RKO (cell line): Measurements from ENCODE around the gene ARID1A.

Experiments used
- DNase-seq: peaks from one replicate; pipeline ENCODE4 v3.0.0-alpha.2; 2016; ENCODE audit warnings: low spot score

Gene ARID1A

GRCh38 chr1:26827663-26828062 is 131.8 kb downstream of the ARID1A start:
- no peak for DNase-seq

GRCh38 chr1:26828411-26828991 is 132.7 kb downstream of the ARID1A start:
- no peak for DNase-seq

GRCh38 chr1:26829184-26829911 is 133.5 kb downstream of the ARID1A start:
- DNase-seq, result no peak

GRCh38 chr1:26831059-26831458 is 135.2 kb downstream of the ARID1A start:
- no peak for DNase-seq
